GM18508 (cell line): ENCODE data around the gene BRAF.
"Not testable (repeated sequence)": the region's sequence is repeated elsewhere in the genome, so short reads cannot be mapped to it uniquely, and the experiment has no call there.

ENCODE experiments used
- ATAC-seq: cut with Tn5 transposase; IDR thresholded peaks from one replicate; pipeline ENCODE4 v1.9.1; 2021; ENCODE audit warnings: moderate number of reproducible peaks; ENCODE audit not compliant: insufficient read depth, unreplicated experiment

Gene BRAF

DNA sequence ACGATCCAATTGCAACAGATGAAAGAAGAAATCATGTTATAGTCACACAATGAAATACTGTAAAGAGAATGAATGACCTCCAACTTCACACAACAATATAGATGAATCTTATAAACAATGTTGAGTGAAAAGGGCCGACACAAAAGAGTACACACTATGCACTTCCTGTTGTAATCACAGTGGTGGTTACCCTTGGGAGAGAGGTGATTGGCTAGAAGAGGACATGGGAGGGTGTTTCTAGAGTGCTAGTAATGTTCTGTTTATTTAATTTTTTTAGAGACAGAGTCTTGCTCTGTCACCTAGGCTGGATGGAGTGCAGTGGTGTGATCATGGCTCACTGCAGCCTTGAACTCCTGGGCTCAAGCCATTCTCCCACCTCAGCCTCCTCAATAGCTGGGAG, 145.8 kb downstream of the BRAF start:
- ATAC-seq: no peak

DNA sequence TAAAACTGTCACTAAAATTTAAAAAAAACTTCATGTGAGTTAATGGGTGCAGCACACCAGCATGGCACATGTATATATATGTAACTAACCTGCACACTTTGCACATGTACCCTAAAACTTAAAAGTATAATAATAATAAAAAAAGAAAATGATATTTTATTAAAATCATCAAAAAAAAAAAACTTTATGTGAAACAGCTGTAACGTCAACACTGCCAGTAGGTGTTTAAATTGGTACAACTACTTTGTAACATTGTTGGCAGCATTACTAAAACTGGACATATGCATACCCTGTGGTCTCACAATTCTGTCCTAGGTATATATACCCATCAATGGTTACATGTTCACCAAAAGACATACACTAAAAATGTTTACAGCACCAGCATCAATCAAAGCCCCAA, 146.2 kb downstream of the BRAF start:
- ATAC-seq: no peak

DNA sequence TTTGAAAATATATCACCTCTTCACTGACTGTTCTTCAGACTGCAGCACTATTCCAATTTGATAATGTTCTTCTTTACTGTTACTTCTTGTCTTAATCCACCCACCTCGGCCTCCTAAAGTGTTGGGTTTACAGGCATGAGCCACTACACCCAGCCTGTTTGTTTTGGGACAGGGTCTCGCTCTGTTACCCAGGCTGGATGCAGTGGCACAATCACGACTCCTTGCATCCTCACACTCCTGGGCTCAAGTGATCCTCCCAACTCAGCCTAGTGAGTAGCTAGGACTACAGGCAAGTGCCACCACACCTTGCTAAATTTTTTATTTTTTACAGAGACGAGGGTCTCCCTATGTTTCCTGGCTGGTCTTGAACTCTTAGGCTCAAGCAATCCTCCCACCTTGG, 150.4 kb downstream of the BRAF start:
- no peak for ATAC-seq

DNA sequence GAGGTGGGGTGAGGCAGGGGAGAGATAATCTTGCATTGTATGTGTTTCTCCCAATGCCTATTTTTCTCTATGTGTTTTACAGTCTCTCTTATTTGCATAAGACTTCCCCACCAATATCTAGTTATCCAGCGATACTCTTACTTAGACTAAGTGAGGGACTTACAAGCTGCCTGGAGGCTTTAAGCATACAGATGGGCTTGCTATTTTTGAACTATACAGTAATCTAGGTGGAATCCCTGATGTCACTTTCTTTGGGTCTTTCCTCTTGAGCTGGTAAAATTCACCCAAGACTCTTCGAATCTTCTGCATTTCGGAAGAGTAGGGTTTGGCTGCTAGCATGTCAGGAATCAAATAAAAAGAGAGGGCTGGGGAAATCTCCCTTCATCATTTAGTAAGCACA, 151.6 kb downstream of the BRAF start:
- no peak for ATAC-seq

DNA sequence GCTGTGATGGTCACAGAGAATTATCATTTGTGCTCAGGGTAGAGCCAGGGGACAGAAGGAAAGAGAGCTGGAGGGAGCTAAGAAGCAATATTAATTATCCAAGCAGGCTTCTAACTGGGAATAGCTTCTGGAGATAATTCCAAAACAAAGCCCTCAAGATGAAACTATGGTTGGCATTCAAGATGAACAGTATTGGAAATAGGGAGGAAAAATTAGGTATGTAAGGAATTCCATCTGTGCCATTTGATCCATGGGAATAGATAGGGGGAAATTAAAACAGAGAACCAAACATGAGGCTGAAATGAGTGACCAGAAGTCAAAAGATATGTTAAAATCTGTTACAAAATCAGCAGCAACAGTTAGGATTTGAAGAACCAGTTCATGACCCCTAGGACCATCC, 152.9 kb downstream of the BRAF start:
- no peak for ATAC-seq

DNA sequence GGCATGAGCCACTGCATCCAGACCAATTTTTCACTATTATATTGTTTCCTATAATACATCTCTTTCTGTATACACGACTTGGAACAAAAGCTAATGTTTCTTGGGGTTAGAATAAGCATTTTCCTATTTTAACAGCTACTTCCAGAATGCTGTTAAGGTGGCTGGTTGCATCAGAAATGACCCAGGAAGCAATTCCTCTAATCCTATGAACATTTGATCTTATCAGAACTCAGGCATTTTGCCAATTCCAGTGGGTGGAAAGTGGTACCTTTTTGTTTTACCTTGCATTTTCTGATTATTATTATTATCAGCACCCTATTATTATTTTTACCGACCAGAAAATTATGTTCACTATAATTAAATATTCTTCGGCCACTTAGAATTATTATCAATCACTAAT, 154.9 kb downstream of the BRAF start:
- ATAC-seq: no peak

DNA sequence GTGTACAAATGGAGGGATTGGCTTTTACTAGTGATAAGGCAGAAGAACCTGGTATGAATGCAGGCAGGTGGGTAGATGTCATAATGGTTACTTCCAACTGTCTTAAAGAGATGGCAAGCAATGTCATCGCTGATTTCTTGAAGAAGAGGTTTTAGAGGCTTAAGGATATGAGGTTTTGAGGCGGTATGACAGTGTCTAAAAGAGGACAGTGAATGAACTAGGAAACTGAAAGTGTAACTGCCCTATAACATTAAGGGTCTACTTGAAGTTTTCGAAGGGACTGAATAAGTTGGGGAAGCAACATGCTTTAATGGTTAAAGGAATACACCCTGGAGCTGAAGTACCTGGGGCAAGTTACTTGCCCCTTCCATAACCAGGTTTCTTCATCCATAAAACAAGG, 157.3 kb downstream of the BRAF start:
- no peak for ATAC-seq

DNA sequence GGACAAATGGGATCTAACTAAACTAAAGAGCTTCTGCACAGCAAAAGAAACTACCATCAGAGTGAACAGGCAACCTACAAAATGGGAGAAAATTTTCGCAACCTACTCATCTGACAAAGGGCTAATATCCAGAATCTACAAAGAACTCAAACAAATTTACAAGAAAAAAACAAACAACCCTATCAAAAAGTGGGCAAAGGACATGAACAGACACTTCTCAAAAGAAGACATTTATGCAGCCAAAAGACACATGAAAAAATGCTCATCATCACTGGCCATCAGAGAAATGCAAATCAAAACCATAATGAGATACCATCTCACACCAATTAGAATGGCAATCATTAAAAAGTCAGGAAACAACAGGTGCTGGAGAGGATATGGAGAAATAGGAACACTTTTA, 159.3 kb downstream of the BRAF start:
- not testable (repeated sequence) for ATAC-seq

DNA sequence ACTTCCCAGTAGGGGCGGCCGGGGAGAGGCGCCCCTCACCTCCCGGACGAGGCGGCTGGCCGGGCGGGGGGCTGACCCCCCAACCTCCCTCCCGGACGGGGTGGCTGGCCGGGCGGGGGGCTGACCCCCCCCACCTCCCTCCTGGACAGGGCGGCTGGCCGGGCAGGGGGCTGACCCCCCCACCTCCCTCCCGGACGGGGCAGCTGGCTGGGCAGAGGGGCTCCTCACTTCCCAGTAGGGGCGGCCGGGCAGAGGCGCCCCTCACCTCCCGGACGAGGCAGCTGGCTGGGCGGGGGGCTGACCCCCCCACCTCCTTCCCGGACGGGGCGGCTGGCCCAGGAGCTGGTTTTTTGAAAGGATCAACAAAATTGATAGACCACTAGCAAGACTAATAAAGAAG, 161.6 kb downstream of the BRAF start:
- not testable (repeated sequence) for ATAC-seq

DNA sequence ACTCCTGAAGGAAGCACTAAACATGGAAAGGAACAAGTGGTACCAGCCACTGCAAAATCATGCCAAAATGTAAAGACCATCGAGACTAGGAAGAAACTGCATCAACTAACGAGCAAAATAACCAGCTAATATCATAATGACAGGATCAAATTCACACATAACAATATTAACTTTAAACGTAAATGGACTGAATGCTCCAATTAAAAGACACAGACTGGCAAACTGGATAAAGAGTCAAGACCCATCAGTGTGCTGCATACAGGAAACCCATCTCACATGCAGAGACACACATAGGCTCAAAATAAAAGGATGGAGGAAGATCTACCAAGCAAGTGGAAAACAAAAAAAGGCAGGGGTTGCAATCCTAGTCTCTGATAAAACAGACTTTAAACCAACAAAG, 163.4 kb downstream of the BRAF start:
- ATAC-seq: not testable (repeated sequence)

DNA sequence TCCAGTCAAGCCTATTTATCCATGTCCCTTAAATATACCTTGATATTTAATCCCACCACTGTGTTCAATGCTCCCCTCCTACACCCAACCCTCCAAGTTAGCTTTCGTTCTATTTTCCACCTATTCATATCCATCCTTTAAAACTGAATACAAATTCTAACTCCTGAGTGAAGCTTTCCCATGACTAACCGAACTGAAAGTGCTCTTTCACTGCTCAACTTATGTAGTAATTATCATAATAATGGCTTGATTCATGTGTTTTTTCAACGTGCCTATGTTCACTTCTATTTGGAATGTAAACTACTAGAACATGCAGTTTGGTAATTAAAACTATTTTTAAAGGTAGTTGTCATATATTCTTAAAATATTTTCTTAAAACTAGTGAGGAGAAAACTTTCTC, 170.2 kb downstream of the BRAF start:
- ATAC-seq: no peak

DNA sequence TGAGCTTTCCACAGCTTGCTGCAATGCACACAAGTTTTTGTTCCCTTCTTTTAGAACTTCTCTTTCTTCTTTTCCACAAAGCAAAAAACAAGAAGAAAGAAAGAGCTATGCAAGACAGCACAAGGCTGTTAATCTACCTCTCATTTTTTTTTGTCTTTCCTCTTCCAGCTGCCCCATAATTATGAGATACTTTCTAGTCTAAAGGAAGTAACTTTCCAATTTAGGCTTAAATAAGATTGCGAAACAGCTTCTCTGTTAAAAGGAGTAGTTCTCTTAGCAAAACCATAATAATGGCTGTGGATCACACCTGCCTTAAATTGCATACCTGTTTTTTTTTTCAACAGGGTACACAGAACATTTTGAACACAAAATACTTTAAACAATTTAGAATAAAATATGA, 172.2 kb downstream of the BRAF start:
- ATAC-seq: no peak

DNA sequence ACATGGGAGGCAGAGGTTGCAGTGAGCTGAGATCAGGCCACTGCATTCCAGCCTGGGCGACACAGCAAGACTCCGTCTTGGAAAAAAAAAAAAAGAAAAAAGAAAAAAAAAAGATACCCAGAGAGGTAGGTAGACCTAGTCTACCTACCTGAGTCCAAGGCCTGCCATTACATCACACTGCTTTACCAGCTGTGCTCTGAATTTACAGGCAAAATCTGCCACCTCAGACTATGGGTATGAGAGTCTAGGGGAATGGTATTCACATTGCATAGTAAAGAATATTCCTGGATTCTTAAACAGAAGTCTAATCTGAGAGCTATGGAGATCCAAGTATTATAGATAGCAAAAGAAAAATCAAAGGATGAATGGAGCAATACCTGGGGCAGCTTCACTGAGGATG, 178.0 kb downstream of the BRAF start:
- no peak for ATAC-seq

DNA sequence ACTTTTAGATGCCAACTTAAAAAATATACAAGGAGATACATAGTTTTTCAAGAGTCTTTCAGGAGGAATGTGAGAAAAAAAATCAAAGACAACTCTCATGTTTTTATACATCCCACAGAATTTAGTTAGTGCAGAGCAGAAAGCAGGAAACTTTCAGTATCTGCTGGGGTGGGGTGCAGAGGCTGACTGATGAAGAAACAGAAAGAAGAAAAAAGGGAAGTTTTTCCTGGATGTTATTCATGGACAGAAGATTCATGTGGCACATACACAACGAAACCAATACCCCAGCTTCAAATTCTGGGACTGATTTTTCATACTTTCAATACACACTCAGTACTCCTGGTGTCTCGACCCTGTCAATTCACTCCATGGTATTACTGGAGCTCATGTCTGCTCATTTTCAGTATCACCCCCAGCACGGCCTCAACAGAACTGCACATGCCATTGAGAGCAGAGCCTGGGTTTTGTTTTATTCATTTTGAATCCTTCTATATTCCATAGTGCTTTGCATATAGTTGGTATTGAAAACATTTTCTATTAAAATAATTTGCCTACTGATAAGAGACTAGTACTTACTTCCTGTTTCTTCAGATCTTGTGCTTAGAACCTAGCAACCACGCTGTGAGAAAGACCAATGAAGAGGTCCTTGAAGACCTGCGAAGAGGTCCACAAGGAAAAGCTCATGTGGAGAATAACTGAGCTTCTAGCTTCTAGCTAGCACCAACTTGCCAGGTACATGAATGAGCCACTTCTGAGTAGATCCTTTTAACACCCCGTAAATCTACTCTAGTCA, 179.3 kb downstream of the BRAF start:
- ATAC-seq: no peak

DNA sequence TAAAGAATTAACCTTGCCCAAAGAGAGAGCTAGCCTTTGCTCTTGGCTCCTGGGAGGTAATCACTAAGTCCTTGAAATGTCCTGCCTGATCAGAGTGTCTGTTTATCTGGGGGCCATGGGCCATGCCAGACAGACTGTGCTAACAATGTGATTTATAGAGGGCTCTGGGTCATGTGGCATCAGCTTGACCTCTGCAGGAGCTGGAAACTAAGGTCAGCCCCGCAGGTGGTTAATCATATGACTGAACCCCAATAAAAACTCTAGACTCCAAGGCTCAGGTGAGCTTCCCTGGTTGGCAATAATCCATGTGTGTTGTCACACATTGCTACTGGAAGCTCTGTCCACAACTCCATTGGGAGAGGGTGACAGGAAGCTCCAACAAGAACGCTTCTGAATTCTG, 180.7 kb downstream of the BRAF start:
- no peak for ATAC-seq

DNA sequence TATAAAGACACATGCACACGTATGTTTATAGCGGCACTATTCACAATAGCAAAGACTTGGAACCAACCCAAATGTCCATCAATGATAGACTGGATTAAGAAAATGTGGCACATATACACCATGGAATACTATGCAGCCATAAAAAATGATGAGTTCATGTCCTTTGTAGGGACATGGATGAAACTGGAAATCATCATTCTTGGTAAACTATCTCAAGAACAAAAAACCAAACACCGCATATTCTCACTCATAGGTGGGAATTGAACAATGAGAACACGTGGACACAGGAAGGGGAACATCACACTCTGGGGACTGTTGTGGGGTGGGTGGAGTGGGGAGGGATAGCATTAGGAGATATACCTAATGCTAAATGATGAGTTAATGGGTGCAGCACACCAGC, 181.5 kb downstream of the BRAF start:
- ATAC-seq: not testable (repeated sequence)

DNA sequence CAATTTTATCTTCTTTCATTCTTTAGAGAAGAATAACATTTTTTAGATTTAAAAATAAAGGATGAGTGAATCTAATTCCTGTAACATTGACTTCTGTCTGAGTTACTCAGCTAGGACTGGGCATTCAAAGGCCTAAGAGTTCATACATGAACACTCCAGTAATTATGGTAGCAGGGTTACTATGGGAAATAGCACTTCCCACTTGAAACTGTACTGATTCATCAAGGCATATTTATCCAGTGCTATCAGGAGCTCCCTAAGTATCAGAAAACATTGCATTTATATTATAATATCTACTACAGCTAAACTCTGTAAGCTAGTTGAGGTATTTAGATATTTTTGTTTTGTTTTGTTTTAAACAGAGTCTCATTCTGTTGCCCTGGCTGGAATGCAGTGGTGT, 186.4 kb downstream of the BRAF start:
- no peak for ATAC-seq

DNA sequence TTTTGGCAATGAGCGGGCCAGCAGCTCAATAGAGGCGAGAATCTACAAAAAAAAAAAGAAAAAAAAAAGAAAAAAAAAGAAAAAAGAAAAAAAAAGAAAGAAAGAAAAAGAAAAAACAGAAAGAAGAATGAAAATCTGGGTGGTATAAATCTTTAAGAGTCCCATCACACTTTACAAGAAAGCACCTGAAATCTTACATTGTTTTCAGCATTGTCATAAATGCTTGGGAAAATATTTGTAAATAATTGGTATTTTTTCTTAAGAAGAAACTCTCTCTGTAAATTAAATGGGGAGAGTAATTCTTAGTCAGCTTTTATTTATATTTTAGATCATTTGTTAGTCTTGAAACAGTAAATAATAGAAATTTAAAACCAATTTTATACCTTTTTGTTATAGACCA, 190.0 kb downstream of the BRAF start:
- ATAC-seq: no peak

DNA sequence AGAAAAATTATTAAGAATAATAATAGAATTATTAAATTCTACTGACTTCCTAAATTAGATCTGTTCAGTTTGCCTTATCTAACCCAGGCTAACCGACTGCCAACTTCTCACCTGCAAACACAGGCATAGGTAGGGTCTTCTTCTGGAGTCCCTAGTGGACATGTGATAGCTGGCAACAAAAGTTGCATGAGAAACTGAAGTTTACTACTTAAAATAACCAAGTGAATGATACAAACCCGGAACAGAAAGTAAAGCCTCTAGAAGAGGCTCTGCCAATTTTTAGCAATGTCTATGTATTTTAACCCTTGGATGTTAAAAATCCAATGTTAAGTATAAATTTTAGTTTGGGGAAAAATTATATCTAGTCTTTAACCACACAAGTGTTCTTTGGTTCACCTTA, 190.6 kb downstream of the BRAF start:
- no peak for ATAC-seq

DNA sequence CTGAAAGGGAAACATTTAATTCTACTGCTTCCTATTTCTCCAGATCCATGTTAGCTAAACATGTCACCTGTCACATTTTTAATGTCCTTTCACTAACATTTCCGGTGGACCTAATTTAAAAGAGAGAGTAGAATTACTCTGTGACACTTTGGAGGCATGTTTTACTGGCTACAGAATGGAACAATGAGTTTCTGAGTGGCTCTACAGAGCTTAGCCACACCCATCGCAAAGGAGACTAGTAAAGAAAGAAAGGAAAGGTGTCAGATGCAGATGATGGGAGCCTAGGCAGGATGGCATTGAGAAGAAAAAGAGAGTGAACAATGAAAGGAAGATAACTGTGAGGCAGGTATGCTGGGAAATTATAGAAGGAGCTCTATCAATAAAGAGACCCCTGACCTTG, 192.3 kb downstream of the BRAF start:
- ATAC-seq: no peak

DNA sequence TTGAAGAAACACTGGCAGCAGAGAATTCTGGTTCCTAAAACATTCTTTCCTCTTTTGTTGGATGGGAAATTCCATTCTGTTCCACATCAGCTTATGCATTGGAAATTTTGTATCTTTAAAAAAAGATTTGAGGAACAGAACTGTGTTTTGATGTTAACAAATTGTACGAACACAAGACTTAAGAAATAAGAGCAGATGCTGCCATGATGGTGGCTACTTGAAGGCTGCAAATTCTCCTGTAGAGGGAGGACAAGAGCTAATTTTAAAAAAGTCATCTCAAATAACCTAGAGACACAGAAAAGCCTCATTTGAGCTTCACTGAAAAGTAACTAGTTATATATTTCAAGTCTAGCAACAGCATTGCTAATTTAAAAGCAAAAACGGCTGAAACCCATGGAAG, 198.4 kb downstream of the BRAF start:
- ATAC-seq: no peak

DNA sequence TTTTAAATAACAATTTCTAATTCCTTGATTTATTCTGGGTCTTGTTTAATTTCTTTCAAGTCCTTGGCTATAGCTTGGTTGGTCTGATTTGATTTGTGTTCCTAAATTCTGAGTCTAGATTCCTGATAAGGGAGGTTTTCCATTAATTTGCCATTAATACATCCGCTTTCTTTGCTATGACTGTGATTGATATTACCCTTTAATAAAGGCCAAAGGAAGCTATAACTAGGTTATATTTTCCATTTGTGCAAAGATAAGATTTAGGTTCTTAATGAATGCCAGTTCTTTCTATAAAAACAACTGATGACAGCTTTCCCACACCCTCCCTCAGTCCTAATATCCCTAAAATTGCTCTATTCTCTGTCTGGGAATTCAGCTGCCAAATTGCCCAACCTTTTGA, 200.0 kb downstream of the BRAF start:
- no peak for ATAC-seq

DNA sequence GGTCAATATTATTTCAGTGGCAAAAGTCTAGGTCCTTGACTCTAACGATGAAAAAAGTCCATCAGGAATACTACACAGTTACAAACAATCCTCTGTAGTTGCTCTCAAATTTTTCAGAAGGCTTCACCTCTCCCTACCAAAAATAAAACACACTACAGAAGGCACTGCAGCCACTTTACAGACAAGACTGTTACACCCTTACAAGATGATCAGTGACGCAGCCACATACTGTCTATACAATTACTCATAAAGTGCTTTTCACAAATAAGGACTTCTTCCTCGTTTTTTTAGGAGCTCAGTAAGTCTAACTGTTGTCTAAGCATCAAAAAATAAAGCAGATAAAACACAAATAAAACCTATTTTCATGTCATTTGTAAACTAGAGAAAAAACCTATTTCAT, 201.2 kb downstream of the BRAF start:
- no peak for ATAC-seq
